Pancreas (tissue), 10 donors: ENCODE measurements around the gene PRKCE. TPM values are rescaled to one million over a fixed set of nuclear protein-coding genes. Genes with fewer than 3 reads are reported as not detected.

Experiments used
- ATAC-seq, 4 donors: fragments of 200-7000 bp; cut with Tn5 transposase; one replicate each; pipeline versions ENCODE4 v1.8.0 to v1.9.1; 2020; ENCODE audit warnings: mild to moderate bottlenecking in 4 of 4, moderate library complexity in 4 of 4
- DNase-seq, 6 donors: peaks; one replicate each; pipeline ENCODE4 v3.0.0-alpha.2; 2020
- FAIRE-seq: peaks from 2 replicates; lab custom pipeline; 2012; peaks lifted over from hg19 to GRCh38; lab: Jason Lieb, UNC
- H3K27ac ChIP-seq, 4 donors: fragments of 200-600 bp; sonication (generic); 1 replicate in 3 of 4; 2 replicates in 1 of 4; pipeline versions ENCODE4 v1.5.0 to v1.8.0; 2020
- H3K27me3 ChIP-seq, 4 donors: fragments of 200-600 bp; one replicate each; pipeline ENCODE4 v1.8.0; 2021
- H3K36me3 ChIP-seq, 3 donors: fragments of 200-600 bp; sonication (generic) in 1 of 3; one replicate each; pipeline versions ENCODE4 v1.5.0 to v1.8.0; 2020 to 2021
- H3K4me1 ChIP-seq, 3 donors: fragments of 200-600 bp; one replicate each; pipeline ENCODE4 v1.8.0; 2021
- H3K4me3 ChIP-seq, 4 donors: fragments of 200-600 bp; sonication (generic) in 2 of 4; one replicate each; pipeline versions ENCODE4 v1.5.0 to v1.8.0; 2020 to 2021
- H3K9me3 ChIP-seq, 4 donors: fragments of 200-600 bp; one replicate each; pipeline ENCODE4 v1.8.0; 2021
- WGBS, 2 donors: extraction: QIAGEN DNeasy Blood & Tissue Kit; methylation state at CpG; one replicate each; pipeline ENCODE4 v1.1.7; 2013; 5-methylcytosine and 5-hydroxymethylcytosine counted together
- intact Hi-C, 3 donors: fragments of 100-400 bp; cut with DNase I; formaldehyde crosslinking; loops; one replicate each; pipeline versions ENCODE4 v1.11.1 to v1.14.2; 2022
- polyA plus RNA-seq, 2 donors: library from polyadenylated mRNA; stranded (reverse); fragments of 200-250 nt; gene quantifications; one replicate each; pipeline ENCODE4 v1.2.3, GENCODE V29; 2013
- total RNA-seq, 6 donors: library from RNA; stranded (reverse); fragmentation: NEBNext Ultra II Directional in 4 of 6; extraction: Animal tissue kit (Norgen Biotek cat#: 25700) in 4 of 6; gene quantifications; one replicate each; pipeline versions ENCODE4 v1.2.1 to v1.2.4, GENCODE V29; 2021 to 2023
- TF ChIP-seq, protein P1 (sequence below), 4 donors: fragments of 200-600 bp; sonication (generic) in 3 of 4; IDR thresholded peaks; one replicate each; pipeline versions ENCODE4 v1.5.0 to v1.8.0; 2021; ENCODE audit warnings: antibody characterized with exemption in 4 of 4
- donor health status: healthy with polysubstance abuse.
- donor health status: DM: no; HTN: no; CAD: no; lungs with moderate emphysema.
- donor health status: DM: no; HTN: no; CAD: no.
- donor health status: control.
- donor health status: control.
- donor health status: Bipolar disorder and iron deficiency.
- donor health status: DM: yes; HTN: yes; CAD: no.
- donor health status: DM: no; HTN: no; CAD: no.
- donor health status: DM: no; HTN: no; CAD: no.
- donor health status: DM: yes; HTN: yes; CAD: no.

PRKCE gene
- total and polyA plus RNA-seq, 8 donors = 4.0 to 19.4 (median 10.0) TPM

DNA sequence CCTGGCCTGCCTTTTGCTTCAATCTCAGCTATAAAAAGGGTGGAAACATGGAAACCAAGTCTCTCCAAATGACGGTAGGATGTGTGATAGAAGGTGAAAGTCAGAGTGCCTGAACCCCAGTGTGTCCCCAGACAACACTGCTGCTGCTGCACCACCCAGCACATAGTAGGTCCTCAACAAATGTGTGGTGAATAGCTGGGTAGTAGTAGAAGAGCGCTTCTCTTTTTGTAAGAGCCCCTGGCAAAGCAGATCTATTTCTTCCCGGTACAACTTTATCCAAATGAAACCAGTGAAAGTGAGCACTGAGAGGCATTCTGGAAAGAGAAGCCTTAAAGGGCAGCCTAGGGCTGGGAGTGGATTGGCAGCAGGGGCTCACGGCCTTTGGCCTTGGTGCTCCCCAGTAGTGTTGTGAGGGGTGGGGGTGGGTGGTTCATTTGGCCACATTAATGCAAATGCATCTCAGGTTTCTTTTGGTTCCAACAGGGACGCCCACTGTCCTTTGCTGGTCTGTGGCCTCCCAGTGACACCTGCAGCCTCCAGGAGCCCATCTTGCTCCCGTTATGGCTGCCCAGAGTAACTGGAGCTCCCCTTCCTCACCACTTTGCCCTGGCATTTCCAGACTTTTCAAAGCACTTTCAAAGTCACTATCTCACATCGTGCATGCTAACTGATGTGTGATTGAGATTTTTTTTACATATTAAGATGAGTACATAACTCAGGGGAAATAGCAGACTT, 341.4 kb downstream of the PRKCE start:
- no peak for FAIRE-seq
- intact Hi-C loops = no loop called here
- Histone ChIP-seq H3K36me3 (no peaks in the 10 kb centered on the region), H3K9me3 (no peaks in the 10 kb centered on the region), H3K27ac (peak overlapping the region; percentile 49 to 81 (median 65)), H3K27me3 (no peaks in the 10 kb centered on the region), H3K4me3 (no peak overlapping the region), H3K4me1 (peaks cover 11 to 27% (median 24%) of the 10 kb centered on the region in 3 donors)
- TF ChIP-seq, protein P1, sequence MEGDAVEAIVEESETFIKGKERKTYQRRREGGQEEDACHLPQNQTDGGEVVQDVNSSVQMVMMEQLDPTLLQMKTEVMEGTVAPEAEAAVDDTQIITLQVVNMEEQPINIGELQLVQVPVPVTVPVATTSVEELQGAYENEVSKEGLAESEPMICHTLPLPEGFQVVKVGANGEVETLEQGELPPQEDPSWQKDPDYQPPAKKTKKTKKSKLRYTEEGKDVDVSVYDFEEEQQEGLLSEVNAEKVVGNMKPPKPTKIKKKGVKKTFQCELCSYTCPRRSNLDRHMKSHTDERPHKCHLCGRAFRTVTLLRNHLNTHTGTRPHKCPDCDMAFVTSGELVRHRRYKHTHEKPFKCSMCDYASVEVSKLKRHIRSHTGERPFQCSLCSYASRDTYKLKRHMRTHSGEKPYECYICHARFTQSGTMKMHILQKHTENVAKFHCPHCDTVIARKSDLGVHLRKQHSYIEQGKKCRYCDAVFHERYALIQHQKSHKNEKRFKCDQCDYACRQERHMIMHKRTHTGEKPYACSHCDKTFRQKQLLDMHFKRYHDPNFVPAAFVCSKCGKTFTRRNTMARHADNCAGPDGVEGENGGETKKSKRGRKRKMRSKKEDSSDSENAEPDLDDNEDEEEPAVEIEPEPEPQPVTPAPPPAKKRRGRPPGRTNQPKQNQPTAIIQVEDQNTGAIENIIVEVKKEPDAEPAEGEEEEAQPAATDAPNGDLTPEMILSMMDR (IDR thresholded peaks at IDR 0.05) = no peak
- 39 to 41% methylated on average over 7 of the region's 7 CpGs for WGBS, 2 donors
- DNase-seq = no peak
- ATAC-seq = peak; percentile 7 to 26 (median 10)

DNA sequence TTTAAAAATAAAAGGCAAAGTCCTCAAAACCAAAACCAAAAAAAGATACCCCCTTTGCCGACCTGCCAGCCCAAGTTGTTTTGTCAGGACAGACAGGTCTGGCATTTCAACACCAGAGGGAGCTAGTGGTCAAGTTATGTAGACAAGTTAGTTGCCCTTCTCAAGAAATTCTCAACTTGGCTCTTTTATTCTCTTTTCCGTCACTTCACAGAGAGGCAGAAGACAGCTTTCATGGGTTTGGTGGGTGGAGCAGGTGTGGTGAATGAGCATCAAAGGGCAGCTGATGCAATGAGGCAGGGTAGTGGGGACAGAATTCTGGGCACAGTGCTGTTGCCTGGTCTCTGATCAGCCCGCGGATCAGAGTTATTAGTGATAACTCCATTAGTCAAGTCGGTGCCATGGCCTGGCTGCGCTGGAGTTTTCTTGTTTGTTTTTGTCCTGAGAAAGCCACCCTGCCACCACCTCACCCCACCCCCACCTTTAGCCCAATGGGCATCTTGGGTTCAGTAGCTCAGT, 342.1 kb downstream of the PRKCE start:
- H3K4me3 ChIP-seq = no peak overlapping the region
- H3K27ac ChIP-seq = peak overlapping the region in 2 of 4 donors; percentile 79 to 81
- intact Hi-C loops = no loop called here
- ATAC-seq = peak; percentile 66 to 83 (median 75)
- TF ChIP-seq, protein P1 (IDR thresholded peaks at IDR 0.05) = peak; percentile 58 to 76 (median 64)
- H3K27me3 ChIP-seq = no peaks in the 10 kb centered on the region
- DNase-seq = peak in 3 of 6 donors; percentile 49 to 73 (median 69)
- no peaks in the 10 kb centered on the region for H3K9me3 ChIP-seq
- WGBS, 2 donors = 7% methylated on average over 6 of the region's 6 CpGs
- peaks cover 11 to 27% (median 24%) of the 10 kb centered on the region in 3 donors for H3K4me1 ChIP-seq
- no peaks in the 10 kb centered on the region for H3K36me3 ChIP-seq
- FAIRE-seq = peak; percentile 47

DNA sequence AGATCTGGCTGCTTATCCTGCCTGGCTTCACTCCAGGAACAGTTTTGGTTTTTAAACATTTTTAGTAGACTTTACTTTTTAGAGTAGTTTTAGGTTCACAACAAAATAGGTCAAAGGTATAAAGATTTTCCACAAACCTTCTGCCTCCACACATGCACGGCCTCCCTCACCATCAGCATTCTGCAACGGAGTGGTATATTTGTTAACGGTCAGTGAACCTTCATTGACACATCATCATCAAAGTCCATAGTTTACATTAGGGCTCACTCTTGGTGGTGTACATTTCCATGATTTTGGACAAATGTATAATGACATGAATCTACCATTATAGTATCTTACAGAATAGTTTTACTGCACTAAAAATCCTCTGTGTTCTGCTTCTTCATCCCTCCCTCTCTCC, 342.6 kb downstream of the PRKCE start:
- no peaks in the 10 kb centered on the region for H3K9me3 ChIP-seq
- WGBS, 2 donors = 74 to 88% methylated on average over 3 of the region's 3 CpGs
- no peak for FAIRE-seq
- H3K4me3 ChIP-seq = no peak overlapping the region
- peaks cover 11 to 27% (median 24%) of the 10 kb centered on the region in 3 donors for H3K4me1 ChIP-seq
- no peak overlapping the region for H3K27ac ChIP-seq
- H3K36me3 ChIP-seq = no peaks in the 10 kb centered on the region
- no peaks in the 10 kb centered on the region for H3K27me3 ChIP-seq
- TF ChIP-seq, protein P1 (IDR thresholded peaks at IDR 0.05) = no peak
- no peak for DNase-seq
- intact Hi-C loops = no loop called here
- no peak for ATAC-seq

DNA sequence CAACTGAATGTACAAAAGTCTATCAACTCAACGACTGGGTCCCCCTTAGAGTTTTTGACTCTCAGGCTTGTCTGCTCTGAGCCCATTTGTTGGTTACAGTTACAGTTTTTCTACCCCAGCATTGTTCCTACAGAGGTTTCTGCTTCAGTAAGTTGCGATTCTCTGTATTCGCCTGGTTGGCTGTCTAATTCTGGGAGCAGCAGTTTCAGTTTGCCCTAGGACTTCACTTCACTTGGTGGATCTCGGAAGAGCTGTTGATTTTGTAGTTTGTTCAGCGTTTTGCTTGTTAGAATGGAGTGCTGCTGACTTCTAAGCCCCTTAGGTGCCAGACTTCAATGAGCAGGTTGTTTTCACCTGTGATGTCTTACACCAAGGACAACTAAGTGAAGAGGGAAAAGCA, 349.2 kb downstream of the PRKCE start:
- WGBS, 2 donors = 87 to 88% methylated on average over 5 of the region's 5 CpGs
- intact Hi-C loops = loop anchor here in 2 of 3 donors (10.0 kb wide), 3 partner anchors 294 to 454 kb away; partner anchors contain the start of gene EPAS1 (in 1 of the 2)
- FAIRE-seq = no peak
- Histone ChIP-seq H3K27ac (no peak overlapping the region), H3K4me3 (no peak overlapping the region), H3K36me3 (no peaks in the 10 kb centered on the region), H3K27me3 (no peaks in the 10 kb centered on the region), H3K4me1 (peaks cover 0 to 2% (median 0%) of the 10 kb centered on the region in 3 donors), H3K9me3 (no peaks in the 10 kb centered on the region)
- ATAC-seq = no peak
- DNase-seq = no peak
- TF ChIP-seq, protein P1 (IDR thresholded peaks at IDR 0.05) = no peak
